ENCODE results near the gene USF3. TPM values are rescaled to one million over a fixed set of nuclear protein-coding genes. Genes with fewer than 3 reads are reported as not detected.

Gene USF3
- total RNA-seq, 1 experiment from 2014 or later: 13.5 TPM

GRCh38 chr3:113630956-113631542 is 65.4 kb downstream of the USF3 start:
- Histone ChIP-seq H3K4me2 (ENCODE audit: low read length) (no peak overlapping the region), H3K79me2 (ENCODE audit: insufficient read depth, low read length) (no peaks in the 10 kb centered on the region), H3K4me1 (ENCODE audit: control insufficient read depth in 1 of 2, insufficient read depth in 2 of 2, low read length in 2 of 2) (peaks cover 0 to 9% of the 10 kb centered on the region in 2 experiments; a peak in 1 of 4 replicates), H3K27me3 (ENCODE audit: insufficient read depth, low read length) (no peaks in the 10 kb centered on the region), H3K27ac (ENCODE audit: low read depth, low read length) (no peak overlapping the region), H2AFZ (ENCODE audit: low read depth, low read length, poor library complexity, severe bottlenecking) (no peak overlapping the region), H3K9me3 (ENCODE audit: control insufficient read depth in 1 of 2, insufficient read depth in 1 of 2, low read depth in 1 of 2, low read length in 2 of 2) (no peaks in the 10 kb centered on the region), H3K4me3 (replicated peaks in 1 of 2; ENCODE audit: low read depth in 1 of 2, low read length in 2 of 2) (no peak overlapping the region), H3K36me3 (ENCODE audit: control insufficient read depth in 1 of 2, insufficient read depth in 2 of 2, low read length in 2 of 2) (no peaks in the 10 kb centered on the region), H4K20me1 (ENCODE audit: insufficient read depth) (no peaks in the 10 kb centered on the region), H3K9ac (ENCODE audit: low read length) (no peak overlapping the region), H3K9me2 (ENCODE audit: insufficient read depth) (no peaks in the 10 kb centered on the region)
- intact Hi-C loops (cut with micrococcal nuclease): no loop called here
- no peak for TF ChIP-seq CTCF (IDR thresholded peaks at IDR 0.05 in 2 of 3, conservative IDR thresholded peaks at IDR 0.05 in 1 of 3; ENCODE audit: borderline replicate concordance in 1 of 3, insufficient read depth in 1 of 3, low read depth in 2 of 3, low read length in 2 of 3)
- no peak for TF ChIP-seq POLR2A (IDR thresholded peaks at IDR 0.05; ENCODE audit: borderline replicate concordance, extremely low read depth, insufficient read depth, insufficient read length)
- TF ChIP-seq REST (IDR thresholded peaks at IDR 0.05; ENCODE audit: low read depth): no peak
- no peak for TF ChIP-seq EZH2 (IDR thresholded peaks at IDR 0.05)
- TF ChIP-seq ATF3 (IDR thresholded peaks at IDR 0.05): no peak
- no peak for TF ChIP-seq CBX3 (IDR thresholded peaks at IDR 0.05; ENCODE audit: low read depth)
- TF ChIP-seq SP1 (IDR thresholded peaks at IDR 0.05; ENCODE audit: low read depth): no peak
- TF ChIP-seq RAD21 (IDR thresholded peaks at IDR 0.05; ENCODE audit: low read depth): no peak
- TF ChIP-seq YY1 (IDR thresholded peaks at IDR 0.05; ENCODE audit: extremely low read depth, insufficient replicate concordance, low read depth, low read length): no peak
- no peak for TF ChIP-seq EZH2phosphoT487 (IDR thresholded peaks at IDR 0.05; ENCODE audit: borderline replicate concordance)
- TF ChIP-seq MAX (IDR thresholded peaks at IDR 0.05): no peak
- TF ChIP-seq ZNF274 (IDR thresholded peaks at IDR 0.05; ENCODE audit: low read depth, low read length): no peak
- no peak for TF ChIP-seq TCF7L2 (IDR thresholded peaks at IDR 0.05; ENCODE audit: borderline replicate concordance, extremely low read depth, insufficient read depth, insufficient read length)
- TF ChIP-seq EGR1 (IDR thresholded peaks at IDR 0.05; ENCODE audit: low read depth): no peak
- no peak for TF ChIP-seq CEBPB (IDR thresholded peaks at IDR 0.05; ENCODE audit: low read depth)
- no peak for TF ChIP-seq SIN3A (IDR thresholded peaks at IDR 0.05; ENCODE audit: low read depth)
- CTCF ChIA-PET: interaction anchor here (0.8 to 2.0 kb wide), 2 partner anchors 53 to 114 kb away, joined by 3 to 4 read pairs; no protein-coding TSS in a partner anchor
- BruUV-seq (replicated peaks): no TSS peak
- POLR2A ChIA-PET: no interaction called here
- no peak for DNase-seq (ENCODE audit: low read depth, low spot score)
- ATAC-seq: no peak
- RAD21 ChIA-PET (ENCODE audit: low non-redundant PET in 1 of 2, low total read pairs in 2 of 2, uncharacterized antibody in 2 of 2, unreplicated experiment in 2 of 2): no interaction called here
